IMR-90 (cell line): ENCODE measurements around the gene ARL6IP5. TPM values are rescaled to one million over a fixed set of nuclear protein-coding genes. Genes with fewer than 3 reads are reported as not detected.

ENCODE experiments used
- ATAC-seq: fragments of 200-7000 bp; cut with Tn5 transposase; 2 replicates; pipeline ENCODE4 v1.9.1; 2020; ENCODE audit warnings: low read depth, mild to moderate bottlenecking, moderate library complexity
- BruUV-seq: library from RNA; stranded (reverse); fragments of 400-500 nt; replicated peaks from 2 replicates; lab custom pipeline; 2021; lab: Mats Ljungman, UMichigan
- CTCF ChIA-PET: fragments of 300-600 bp; formaldehyde crosslinking; extraction: SDS; loops from one replicate; lab custom pipeline; 2021; ENCODE audit warnings: antibody characterized with exemption; lab: Yijun Ruan, JAX
- POLR2A ChIA-PET: fragments of 300-600 bp; sonication (Branson Sonifier 250); formaldehyde crosslinking; loops from one replicate; lab custom pipeline; 2022; ENCODE audit warnings: antibody characterized with exemption; ENCODE audit not compliant: unreplicated experiment; lab: Charles Lee
- DNase-seq: peaks from one replicate; pipeline ENCODE4 v3.0.0; 2013
- H2AFZ ChIP-seq: replicated peaks from 2 replicates; pipeline ENCODE3; 2013; ENCODE audit warnings: low read length, mild to moderate bottlenecking; ENCODE audit not compliant: poor library complexity
- H2AK5ac ChIP-seq: 2 replicates; pipeline ENCODE4 v1.6.1; 2013; ENCODE audit warnings: low read depth, low read length, inconsistent platforms
- H2AK9ac ChIP-seq: replicated peaks from 2 replicates; pipeline ENCODE3; 2013; ENCODE audit warnings: mild to moderate bottlenecking, low read depth, low read length, moderate library complexity; ENCODE audit not compliant: poor library complexity
- H2BK120ac ChIP-seq: 2 replicates; pipeline ENCODE4 v1.6.1; 2013; ENCODE audit warnings: low read depth, low read length, inconsistent platforms
- H2BK15ac ChIP-seq: 3 replicates; pipeline ENCODE4 v1.6.1; 2013; ENCODE audit warnings: low read depth, low read length, inconsistent platforms
- H2BK20ac ChIP-seq: 2 replicates; pipeline ENCODE4 v1.6.1; 2013; ENCODE audit warnings: low read depth, mild to moderate bottlenecking, inconsistent platforms, low read length, moderate library complexity
- H2BK5ac ChIP-seq: 2 replicates; pipeline ENCODE4 v1.6.1; 2013; ENCODE audit warnings: mild to moderate bottlenecking, low read depth, low read length, inconsistent platforms; ENCODE audit not compliant: poor library complexity, severe bottlenecking
- H3K14ac ChIP-seq: replicated peaks from 2 replicates; pipeline ENCODE4 v1.6.1; 2013; ENCODE audit warnings: low read depth, low read length, inconsistent platforms
- H3K18ac ChIP-seq: 2 replicates; pipeline ENCODE4 v1.6.1; 2013; ENCODE audit warnings: low read depth, low read length, control low read depth
- H3K23ac ChIP-seq: 2 replicates; pipeline ENCODE4 v1.6.1; 2013; ENCODE audit warnings: low read depth, low read length, inconsistent platforms
- H3K27ac ChIP-seq: 2 replicates; pipeline ENCODE4 v1.5.1; 2013; ENCODE audit warnings: mild to moderate bottlenecking, control low read depth, low read length; ENCODE audit not compliant: insufficient read depth
- H3K27me3 ChIP-seq: 2 replicates; pipeline ENCODE4 v1.6.1; 2013; ENCODE audit warnings: low read length; ENCODE audit not compliant: control insufficient read depth, insufficient read depth
- H3K36me3 ChIP-seq: 2 replicates; pipeline ENCODE4 v1.6.1; 2013; ENCODE audit warnings: low read length, mixed read lengths; ENCODE audit not compliant: control insufficient read depth, insufficient read depth
- H3K4ac ChIP-seq: 2 replicates; pipeline ENCODE4 v1.6.1; 2013; ENCODE audit warnings: low read depth, low read length, inconsistent platforms
- H3K4me1 ChIP-seq: 2 replicates; pipeline ENCODE4 v1.6.1; 2013; ENCODE audit warnings: low read length, mixed read lengths; ENCODE audit not compliant: control insufficient read depth, insufficient read depth
- H3K4me2 ChIP-seq: 2 replicates; pipeline ENCODE4 v1.6.1; 2013; ENCODE audit warnings: low read depth, mild to moderate bottlenecking, control low read depth, low read length, moderate library complexity
- H3K4me3 ChIP-seq: 2 replicates; pipeline ENCODE4 v1.5.1; 2013; ENCODE audit warnings: low read depth, mild to moderate bottlenecking, control low read depth, low read length, moderate library complexity; ENCODE audit not compliant: insufficient read depth
- H3K56ac ChIP-seq: 2 replicates; pipeline ENCODE4 v1.6.1; 2013; ENCODE audit warnings: low read length, inconsistent platforms; ENCODE audit not compliant: insufficient read depth; ENCODE audit errors: extremely low read depth
- H3K79me1 ChIP-seq, 2 experiments: 2 replicates each; pipeline ENCODE4 v1.6.1; 2013; ENCODE audit warnings: low read length in 2 of 2, inconsistent platforms in 1 of 2, low read depth in 1 of 2
- H3K9ac ChIP-seq: 2 replicates; pipeline ENCODE4 v1.6.1; 2013; ENCODE audit warnings: low read depth, low read length, control low read depth
- H3K9me1 ChIP-seq: 2 replicates; pipeline ENCODE4 v1.6.1; 2013; ENCODE audit warnings: low read length, inconsistent platforms; ENCODE audit not compliant: insufficient read depth
- H3K9me3 ChIP-seq: 2 replicates; pipeline ENCODE4 v1.6.1; 2013; ENCODE audit warnings: low read length; ENCODE audit not compliant: control insufficient read depth, insufficient read depth
- H4K20me1 ChIP-seq: 2 replicates; pipeline ENCODE4 v1.6.1; 2013; ENCODE audit warnings: low read length, inconsistent platforms; ENCODE audit not compliant: insufficient read depth
- H4K5ac ChIP-seq: 2 replicates; pipeline ENCODE4 v1.6.1; 2013; ENCODE audit warnings: mild to moderate bottlenecking, low read depth, low read length, control low read depth
- H4K8ac ChIP-seq, 2 experiments: 2 replicates each; pipeline ENCODE4 v1.6.1; 2013; ENCODE audit warnings: low read depth in 2 of 2, low read length in 2 of 2, control low read depth in 1 of 2, inconsistent platforms in 1 of 2
- H4K91ac ChIP-seq: 2 replicates; pipeline ENCODE4 v1.6.1; 2013; ENCODE audit warnings: low read depth, low read length, inconsistent platforms; ENCODE audit not compliant: insufficient read depth
- ELK1 ChIP-seq: fragments of 150-350 bp; IDR thresholded peaks from 2 replicates; pipeline ENCODE4 v1.6.1; 2016; ENCODE audit warnings: low read depth, mild to moderate bottlenecking, low read length, moderate library complexity, borderline replicate concordance
- MAFK ChIP-seq: IDR thresholded peaks from 2 replicates; pipeline ENCODE4 v1.6.1; 2012; ENCODE audit warnings: low read depth, low read length, improper control_type of control experiment
- WGBS, 2 experiments: methylation state at CpG; one replicate each; pipeline versions ENCODE4 v1.1.5 to v1.1.7; 2013; ENCODE audit warnings: missing lambda C conversion rate in 2 of 2; ENCODE audit not compliant: insufficient read length in 1 of 2; ENCODE audit errors: extremely low coverage in 2 of 2; 5-methylcytosine and 5-hydroxymethylcytosine counted together
- dilution Hi-C: fragments of 300-500 bp; cut with HindIII; formaldehyde crosslinking; loops from one replicate; pipeline ENCODE4 v1.14.3; 2018; ENCODE audit warnings: low sequenced_read_pairs; ENCODE audit not compliant: unreplicated experiment
- in situ Hi-C: fragments of 300-500 bp; cut with MboI; formaldehyde crosslinking; loops from 3 replicates; pipeline ENCODE4 v1.14.3; 2019; ENCODE audit warnings: low sequenced_read_pairs, inconsistent platforms, mixed read lengths
- intact Hi-C: fragments of 100-400 bp; cut with micrococcal nuclease; formaldehyde crosslinking; loops from 2 replicates; pipeline ENCODE4 v1.10.0; 2022
- polyA plus RNA-seq, 3 experiments: library from polyadenylated mRNA; depleted of rRNA; stranded (reverse); fragments of >200 nt; gene quantifications; 2 replicates each; pipeline ENCODE4 v1.2.3, GENCODE V29; 2012; ENCODE audit warnings: low replicate concordance in 1 of 3
- total RNA-seq: library from RNA; depleted of rRNA; stranded (reverse); fragments of >200 nt; gene quantifications from 2 replicates; pipeline ENCODE4 v1.2.3, GENCODE V29; 2012
- TF ChIP-seq, protein P1 (sequence below): fragments of 150-350 bp; IDR thresholded peaks from 2 replicates; pipeline ENCODE4 v1.6.1; 2017; ENCODE audit warnings: mild to moderate bottlenecking, antibody characterized with exemption, low read length, low read depth

Gene ARL6IP5
- total and polyA plus RNA-seq, 2 of the 4 experiments (the other 2 are of a cell fraction): 76.4 to 98.8 TPM

DNA sequence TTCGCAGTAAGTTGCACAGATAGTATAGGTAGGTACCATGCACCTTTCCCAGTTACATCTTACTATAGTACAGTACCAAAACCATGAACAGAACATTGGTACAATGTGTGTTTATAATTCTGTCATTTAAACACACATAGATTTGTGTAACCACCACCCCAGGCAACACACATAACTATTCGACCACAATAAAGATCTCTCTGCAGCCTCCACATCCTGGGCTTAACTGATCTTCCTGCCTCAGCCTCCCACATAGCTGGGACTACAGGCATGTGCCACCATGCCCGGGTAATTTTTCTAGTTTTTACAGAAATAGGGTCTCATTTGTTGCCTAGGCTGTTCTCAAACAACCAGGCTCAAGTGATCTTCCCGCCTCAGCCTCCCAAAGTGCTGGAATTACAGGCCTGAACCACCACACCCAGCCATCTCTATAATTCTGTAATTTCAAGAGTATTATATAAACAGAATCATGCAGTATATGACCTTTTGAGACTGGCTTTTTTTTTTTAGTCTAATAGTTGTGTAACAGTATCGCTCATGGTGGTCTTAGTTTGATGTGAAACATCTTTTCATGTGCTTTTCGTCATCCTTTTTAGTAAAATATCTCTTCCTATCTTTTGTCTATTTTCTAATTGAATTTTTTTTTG lies 19.3 kb upstream of the ARL6IP5 start:
- in situ Hi-C loops: no loop called here
- WGBS, 2 experiments: no CpG with 5 or more reads among the region's 6 CpGs
- no peak overlapping the region for H3K18ac ChIP-seq
- no peak overlapping the region for H2AFZ ChIP-seq
- no peak overlapping the region for H4K91ac ChIP-seq
- DNase-seq (no peak), ATAC-seq (no peak)
- BruUV-seq: no TSS peak
- no peak overlapping the region for H3K4me2 ChIP-seq
- H3K27ac ChIP-seq: no peak overlapping the region
- no peaks in the 10 kb centered on the region for H4K20me1 ChIP-seq
- H3K4ac ChIP-seq: no peak overlapping the region
- H3K36me3 ChIP-seq: peaks cover 22% of the 10 kb centered on the region
- no peak overlapping the region for H4K5ac ChIP-seq
- H3K79me1 ChIP-seq: peaks cover 10 to 12% of the 10 kb centered on the region in 2 experiments; a peak in 3 of 4 replicates
- H3K14ac ChIP-seq: no peak overlapping the region
- no peak overlapping the region for H3K4me3 ChIP-seq
- H3K4me1 ChIP-seq: 0 out of 2 replicates have a peak, but pooled peaks cover 2% of the 10 kb centered on the region
- H2BK5ac ChIP-seq: no peak overlapping the region
- H3K27me3 ChIP-seq: no peaks in the 10 kb centered on the region
- no peak overlapping the region for H4K8ac ChIP-seq
- no peak overlapping the region for H3K9ac ChIP-seq
- intact Hi-C loops: no loop called here
- no peak overlapping the region for H3K23ac ChIP-seq
- no peak overlapping the region for H2BK20ac ChIP-seq
- no peaks in the 10 kb centered on the region for H3K9me3 ChIP-seq
- no peak overlapping the region for H2AK5ac ChIP-seq
- dilution Hi-C loops: no loop called here
- H2BK120ac ChIP-seq: no peak overlapping the region
- ChIA-PET CTCF (interaction anchor here (0.6 kb wide), 1 partner anchor 89 kb away, joined by 3 read pairs; no protein-coding TSS in a partner anchor), POLR2A (no interaction called here)
- no peak overlapping the region for H2BK15ac ChIP-seq
- no peak overlapping the region for H2AK9ac ChIP-seq
- no peak overlapping the region for H3K56ac ChIP-seq
- peaks cover 4% of the 10 kb centered on the region; the same call in 1 of the 2 replicates for H3K9me1 ChIP-seq
- TF ChIP-seq, protein P1, sequence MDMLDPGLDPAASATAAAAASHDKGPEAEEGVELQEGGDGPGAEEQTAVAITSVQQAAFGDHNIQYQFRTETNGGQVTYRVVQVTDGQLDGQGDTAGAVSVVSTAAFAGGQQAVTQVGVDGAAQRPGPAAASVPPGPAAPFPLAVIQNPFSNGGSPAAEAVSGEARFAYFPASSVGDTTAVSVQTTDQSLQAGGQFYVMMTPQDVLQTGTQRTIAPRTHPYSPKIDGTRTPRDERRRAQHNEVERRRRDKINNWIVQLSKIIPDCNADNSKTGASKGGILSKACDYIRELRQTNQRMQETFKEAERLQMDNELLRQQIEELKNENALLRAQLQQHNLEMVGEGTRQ: no peak
- TF ChIP-seq ELK1: no peak
- TF ChIP-seq MAFK: no peak
